Measurements from ENCODE around the gene CXCL6. TPM values are rescaled to one million over a fixed set of nuclear protein-coding genes. Genes with fewer than 3 reads are reported as not detected.

CXCL6 gene
- total and polyA plus RNA-seq, 8 donors = 0.65 to 65.6 (median 2.1) TPM

GRCh38 chr4:73864365-73864764 is 27.9 kb downstream of the CXCL6 start:
- Histone ChIP-seq H3K9me3 (no peaks in the 10 kb centered on the region), H3K36me3 (no peaks in the 10 kb centered on the region), H3K4me1 (peaks cover 0 to 7% (median 0%) of the 10 kb centered on the region in 3 donors), H3K27me3 (no peaks in the 10 kb centered on the region), H3K4me3 (no peak overlapping the region), H3K27ac (no peak overlapping the region)
- DNase-seq (peak in 1 of 6 donors; percentile 28), ATAC-seq (peak in 2 of 4 donors; percentile 45 to 65), FAIRE-seq (no peak)
- 27 to 35% methylated on average over 2 of the region's 2 CpGs for WGBS, 2 donors
- intact Hi-C loops (cut with DNase I) = loop anchor here in 2 of 3 donors (10.0 kb wide), 1 partner anchor 200 kb away; no protein-coding TSS in a partner anchor
- TF ChIP-seq CTCF (IDR thresholded peaks at IDR 0.05) = peak in 3 of 4 donors; percentile 39 to 41 (median 40)

GRCh38 chr4:73864961-73865360 is 28.5 kb downstream of the CXCL6 start:
- Histone ChIP-seq H3K4me3 (no peak overlapping the region), H3K27me3 (no peaks in the 10 kb centered on the region), H3K36me3 (no peaks in the 10 kb centered on the region), H3K9me3 (no peaks in the 10 kb centered on the region), H3K27ac (no peak overlapping the region), H3K4me1 (peaks cover 0 to 1% (median 0%) of the 10 kb centered on the region in 3 donors)
- 51 to 53% methylated on average over 8 of the region's 8 CpGs for WGBS, 2 donors
- DNase-seq (no peak), FAIRE-seq (no peak), ATAC-seq (no peak)
- no peak for TF ChIP-seq CTCF (IDR thresholded peaks at IDR 0.05)
- intact Hi-C loops (cut with DNase I) = loop anchor here in 2 of 3 donors (10.0 kb wide), 1 partner anchor 200 kb away; no protein-coding TSS in a partner anchor

GRCh38 chr4:73865431-73866096 is 29.1 kb downstream of the CXCL6 start:
- H3K27ac ChIP-seq = no peak overlapping the region
- DNase-seq (no peak), FAIRE-seq (no peak), ATAC-seq (no peak)
- H3K4me3 ChIP-seq = no peak overlapping the region
- H3K36me3 ChIP-seq = no peaks in the 10 kb centered on the region
- intact Hi-C loops (cut with DNase I) = loop anchor here in 2 of 3 donors (10.0 kb wide), 1 partner anchor 201 kb away; no protein-coding TSS in a partner anchor
- no peak for TF ChIP-seq CTCF (IDR thresholded peaks at IDR 0.05)
- H3K27me3 ChIP-seq = no peaks in the 10 kb centered on the region
- WGBS, 2 donors = 58 to 69% methylated on average over 5 of the region's 5 CpGs
- no peaks in the 10 kb centered on the region for H3K9me3 ChIP-seq
- no peaks in the 10 kb centered on the region for H3K4me1 ChIP-seq

- Histone ChIP-seq H3K4me3 (no peak overlapping the region), H3K36me3 (no peaks in the 10 kb centered on the region), H3K27me3 (no peaks in the 10 kb centered on the region), H3K27ac (no peak overlapping the region), H3K4me1 (no peaks in the 10 kb centered on the region), H3K9me3 (no peaks in the 10 kb centered on the region)
- intact Hi-C loops (cut with DNase I) = loop anchor here in 2 of 3 donors (10.0 kb wide), 1 partner anchor 201 kb away; no protein-coding TSS in a partner anchor
- FAIRE-seq (no peak), DNase-seq (no peak), ATAC-seq (no peak)
- no peak for TF ChIP-seq CTCF (IDR thresholded peaks at IDR 0.05)
- WGBS, 2 donors = 22 to 31% methylated on average over 2 of the region's 2 CpGs
Observed at GRCh38 chr4:73866246-73866645, 29.8 kb downstream of the CXCL6 start.

- intact Hi-C loops (cut with DNase I) = loop anchor here in 2 of 3 donors (10.0 kb wide), 1 partner anchor 203 kb away; no protein-coding TSS in a partner anchor
- FAIRE-seq (no peak), ATAC-seq (peak in 3 of 4 donors; percentile 43 to 58 (median 54)), DNase-seq (peak in 1 of 6 donors; percentile 34)
- no peaks in the 10 kb centered on the region for H3K36me3 ChIP-seq
- no peak for TF ChIP-seq CTCF (IDR thresholded peaks at IDR 0.05)
- no peaks in the 10 kb centered on the region for H3K9me3 ChIP-seq
- H3K4me3 ChIP-seq = no peak overlapping the region
- peak overlapping the region in 2 of 4 donors; percentile 67 to 78 for H3K27ac ChIP-seq
- WGBS, 2 donors = 25 to 29% methylated on average over 3 of the region's 3 CpGs
- no peaks in the 10 kb centered on the region for H3K4me1 ChIP-seq
- no peaks in the 10 kb centered on the region for H3K27me3 ChIP-seq
Observed at GRCh38 chr4:73867783-73868182, 31.3 kb downstream of the CXCL6 start.
